Effector memory CD8-positive, alpha-beta T cell (primary cell): ENCODE measurements around the gene KLHDC7A.

Source experiments
- ATAC-seq: fragments of 150-1000 bp; cut with Tn5 transposase; replicated peaks from 2 replicates; pipeline ENCODE4 v1.10.0; 2021; ENCODE audit warnings: mild to moderate bottlenecking, moderate library complexity
- DNase-seq, 3 experiments: peaks; one replicate each; pipeline ENCODE4 v3.0.0; 2021
- H3K27ac Mint-ChIP-seq, 2 donors: one replicate each; pipeline ENCODE4 v1.8.0; 2022; ENCODE audit warnings: mild to moderate bottlenecking in 2 of 2, mixed read lengths in 2 of 2, moderate library complexity in 2 of 2
- H3K27me3 Mint-ChIP-seq, 2 donors: one replicate each; pipeline ENCODE4 v1.8.0; 2022; ENCODE audit warnings: mixed read lengths in 2 of 2
- H3K36me3 Mint-ChIP-seq: one replicate; pipeline ENCODE4 v1.8.0; 2022; ENCODE audit warnings: mild to moderate bottlenecking, moderate library complexity, mixed read lengths; ENCODE audit not compliant: insufficient read depth
- H3K4me1 Mint-ChIP-seq, 2 donors: one replicate each; pipeline ENCODE4 v1.8.0; 2022; ENCODE audit warnings: low read depth in 2 of 2, mixed read lengths in 2 of 2
- H3K4me3 Mint-ChIP-seq, 2 donors: one replicate each; pipeline ENCODE4 v1.8.0; 2022; ENCODE audit warnings: mild to moderate bottlenecking in 2 of 2, mixed read lengths in 2 of 2, moderate library complexity in 2 of 2
- H3K9me3 Mint-ChIP-seq, 2 donors: one replicate each; pipeline ENCODE4 v1.8.0; 2022; ENCODE audit warnings: mixed read lengths in 2 of 2
- total RNA-seq, 9 experiments: gene quantifications; one replicate each; lab custom pipeline; 2026; lab: John Stamatoyannopoulos, UW

KLHDC7A gene
- total RNA-seq, result 0 to 0.06 (median 0) reads per million in 9 experiments

- peaks cover 3 to 9% of the 10 kb centered on the region in 2 donors for H3K4me1 Mint-ChIP-seq
- H3K36me3 Mint-ChIP-seq, result no peaks in the 10 kb centered on the region
- no peak for DNase-seq
- H3K9me3 Mint-ChIP-seq, result no peaks in the 10 kb centered on the region
- ATAC-seq, result no peak
- H3K27me3 Mint-ChIP-seq, result peaks cover 16 to 53% of the 10 kb centered on the region in 2 donors
- no peak within 1 kb of the TSS for H3K4me3 Mint-ChIP-seq
- no peak within 1 kb of the TSS for H3K27ac Mint-ChIP-seq
Observed at GRCh38 chr1:18480315-18481189, at the start of gene KLHDC7A. Gene KLHDC7A (plus strand): TSS chr1:18480930. CDS start chr1:18480982, 52 bp downstream.

GRCh38 chr1:18434041-18434440 lies 46.7 kb upstream of the KLHDC7A start:
- Mint-ChIP-seq H3K4me3 (no peak overlapping the region), H3K9me3 (peaks cover 6 to 8% of the 10 kb centered on the region in 2 donors), H3K27me3 (peaks cover 47 to 58% of the 10 kb centered on the region in 2 donors), H3K4me1 (no peaks in the 10 kb centered on the region), H3K36me3 (no peaks in the 10 kb centered on the region), H3K27ac (no peak overlapping the region)
- DNase-seq (no peak), ATAC-seq (no peak)

GRCh38 chr1:18440385-18441226 lies 40.1 kb upstream of the KLHDC7A start:
- Mint-ChIP-seq H3K4me3 (no peak overlapping the region), H3K36me3 (peaks cover 2% of the 10 kb centered on the region), H3K4me1 (no peaks in the 10 kb centered on the region), H3K27me3 (peaks cover 32 to 46% of the 10 kb centered on the region in 2 donors), H3K9me3 (peaks cover 7 to 8% of the 10 kb centered on the region in 2 donors), H3K27ac (no peak overlapping the region)
- DNase-seq, result no peak
- no peak for ATAC-seq

- H3K4me1 Mint-ChIP-seq, result no peaks in the 10 kb centered on the region
Observed at GRCh38 chr1:18443587-18444520, 36.9 kb upstream of the KLHDC7A start.

GRCh38 chr1:18444563-18444962 lies 36.2 kb upstream of the KLHDC7A start:
- no peak for ATAC-seq
- Mint-ChIP-seq H3K27me3 (peaks cover 33 to 41% of the 10 kb centered on the region in 2 donors), H3K36me3 (peaks cover 2% of the 10 kb centered on the region), H3K9me3 (peaks cover 0 to 5% of the 10 kb centered on the region in 2 donors), H3K27ac (no peak overlapping the region), H3K4me3 (no peak overlapping the region), H3K4me1 (no peaks in the 10 kb centered on the region)
- no peak for DNase-seq

More at GRCh38 chr1:18443587-18444520, 36.9 kb upstream of the KLHDC7A start:
- H3K27me3 Mint-ChIP-seq, result peaks cover 32 to 35% of the 10 kb centered on the region in 2 donors
- H3K4me3 Mint-ChIP-seq, result no peak overlapping the region
- peaks cover 2% of the 10 kb centered on the region for H3K36me3 Mint-ChIP-seq
- ATAC-seq (no peak), DNase-seq (no peak)
- peaks cover 0 to 5% of the 10 kb centered on the region in 2 donors for H3K9me3 Mint-ChIP-seq
- H3K27ac Mint-ChIP-seq, result no peak overlapping the region

GRCh38 chr1:18446751-18447150 lies 34.0 kb upstream of the KLHDC7A start:
- Mint-ChIP-seq H3K9me3 (no peaks in the 10 kb centered on the region), H3K4me3 (no peak overlapping the region), H3K36me3 (peaks cover 2% of the 10 kb centered on the region), H3K27me3 (peaks cover 33 to 34% of the 10 kb centered on the region in 2 donors), H3K4me1 (no peaks in the 10 kb centered on the region), H3K27ac (no peak overlapping the region)
- ATAC-seq (no peak), DNase-seq (no peak)

- peaks cover 33 to 34% of the 10 kb centered on the region in 2 donors for H3K27me3 Mint-ChIP-seq
- no peak for ATAC-seq
- no peak overlapping the region for H3K27ac Mint-ChIP-seq
Observed at GRCh38 chr1:18447509-18448220, 33.1 kb upstream of the KLHDC7A start.

GRCh38 chr1:18448889-18449288 lies 31.8 kb upstream of the KLHDC7A start:
- Mint-ChIP-seq H3K27ac (no peak overlapping the region), H3K36me3 (peaks cover 2% of the 10 kb centered on the region), H3K4me3 (no peak overlapping the region), H3K9me3 (no peaks in the 10 kb centered on the region), H3K4me1 (no peaks in the 10 kb centered on the region), H3K27me3 (peaks cover 33 to 34% of the 10 kb centered on the region in 2 donors)
- DNase-seq (no peak), ATAC-seq (no peak)

More at GRCh38 chr1:18447509-18448220, 33.1 kb upstream of the KLHDC7A start:
- DNase-seq, result no peak
- Mint-ChIP-seq H3K4me1 (no peaks in the 10 kb centered on the region), H3K9me3 (no peaks in the 10 kb centered on the region), H3K4me3 (no peak overlapping the region), H3K36me3 (peaks cover 2% of the 10 kb centered on the region)

GRCh38 chr1:18452550-18452949 lies 28.2 kb upstream of the KLHDC7A start:
- ATAC-seq, result no peak
- H3K4me3 Mint-ChIP-seq, result no peak overlapping the region
- H3K27ac Mint-ChIP-seq, result no peak overlapping the region
- H3K27me3 Mint-ChIP-seq, result peaks cover 26 to 51% of the 10 kb centered on the region in 2 donors
- no peak for DNase-seq
- no peaks in the 10 kb centered on the region for H3K36me3 Mint-ChIP-seq
- no peaks in the 10 kb centered on the region for H3K9me3 Mint-ChIP-seq
- H3K4me1 Mint-ChIP-seq, result no peaks in the 10 kb centered on the region

GRCh38 chr1:18458133-18459092 lies 22.3 kb upstream of the KLHDC7A start:
- H3K4me3 Mint-ChIP-seq, result no peak overlapping the region
- H3K27ac Mint-ChIP-seq, result no peak overlapping the region
- no peaks in the 10 kb centered on the region for H3K4me1 Mint-ChIP-seq
- ATAC-seq (no peak), DNase-seq (no peak)
- peaks cover 33 to 79% of the 10 kb centered on the region in 2 donors for H3K27me3 Mint-ChIP-seq
- no peaks in the 10 kb centered on the region for H3K9me3 Mint-ChIP-seq
- no peaks in the 10 kb centered on the region for H3K36me3 Mint-ChIP-seq

GRCh38 chr1:18461656-18462055 lies 19.1 kb upstream of the KLHDC7A start:
- Mint-ChIP-seq H3K9me3 (no peaks in the 10 kb centered on the region), H3K4me3 (no peak overlapping the region), H3K36me3 (no peaks in the 10 kb centered on the region), H3K27me3 (peaks cover 38 to 94% of the 10 kb centered on the region in 2 donors), H3K4me1 (no peaks in the 10 kb centered on the region), H3K27ac (no peak overlapping the region)
- DNase-seq (no peak), ATAC-seq (no peak)
